HG03565 (cell line): ENCODE data around the gene SAP30.

Experiments
- ATAC-seq: cut with Tn5 transposase; IDR thresholded peaks from one replicate; pipeline ENCODE4 v1.9.1; 2021; ENCODE audit warnings: mild to moderate bottlenecking, moderate library complexity; ENCODE audit not compliant: unreplicated experiment

SAP30 gene

DNA sequence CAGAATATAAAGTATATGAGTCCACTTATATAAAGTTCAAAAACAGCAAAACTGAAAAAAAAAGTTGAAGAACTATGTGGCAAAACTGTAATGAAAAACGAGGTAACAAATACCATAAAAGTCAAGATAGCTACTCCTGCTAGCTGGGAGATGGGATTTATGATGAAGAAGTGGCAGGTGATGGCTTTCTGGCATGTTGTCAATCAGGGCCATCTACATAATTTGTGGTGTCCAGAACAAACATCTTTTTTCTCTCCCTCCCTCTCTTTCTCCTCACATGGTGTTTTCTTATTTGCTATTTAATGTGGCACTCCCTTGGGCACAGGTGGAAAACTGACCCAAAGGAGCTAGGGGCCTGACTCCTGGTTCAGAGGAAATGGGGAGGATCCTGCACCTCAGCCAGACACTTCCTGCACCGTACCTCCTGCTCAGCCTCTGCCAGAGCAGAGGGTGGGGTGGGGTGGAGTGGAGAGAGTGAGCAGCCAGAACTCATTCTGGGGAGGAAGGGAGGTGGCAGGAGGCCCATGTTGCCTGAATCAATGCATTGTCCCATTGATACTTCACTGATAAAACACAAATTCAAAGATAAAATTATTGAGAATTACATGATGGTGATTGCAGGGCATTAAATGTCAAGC is 5.3 kb upstream of the SAP30 start:
- no peak for ATAC-seq

DNA sequence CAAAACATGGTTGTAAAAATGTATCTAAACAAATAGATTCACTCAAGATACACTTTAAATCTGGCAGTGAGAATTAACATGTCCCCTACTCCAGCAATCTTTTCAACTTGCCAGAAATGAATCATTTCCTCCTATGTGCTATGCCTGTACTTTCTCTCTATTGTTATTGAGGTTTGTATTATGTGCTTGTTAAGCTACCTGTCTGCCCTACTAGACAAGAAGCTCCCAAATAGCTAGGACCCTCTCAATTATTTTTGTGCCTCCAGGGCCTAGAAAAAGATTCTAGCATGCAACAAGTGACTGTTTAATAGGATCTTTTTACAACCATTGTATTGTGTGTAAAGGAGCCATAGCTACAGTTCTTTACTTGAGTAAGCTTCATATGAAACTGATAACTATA is 3.5 kb upstream of the SAP30 start:
- peak; percentile 28 for ATAC-seq

DNA sequence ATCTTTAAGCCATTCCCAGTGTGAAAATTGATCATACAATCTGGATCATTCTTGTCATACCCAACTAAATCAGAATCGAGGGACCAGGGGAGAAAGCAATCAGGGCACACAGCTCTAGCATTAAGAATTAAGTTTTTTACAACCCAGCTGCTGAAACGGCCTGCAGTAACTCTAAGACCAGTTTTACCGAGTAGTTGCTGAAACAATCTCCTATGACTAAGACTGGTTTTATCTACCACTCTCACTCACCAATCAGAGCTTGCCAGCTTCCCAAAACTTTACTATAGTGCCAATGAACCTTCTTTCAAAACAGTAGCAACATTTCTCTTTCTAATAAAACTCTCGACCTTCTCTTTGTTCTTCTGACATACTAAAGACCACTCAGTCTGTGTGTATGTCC is 2.8 kb upstream of the SAP30 start:
- no peak for ATAC-seq

DNA sequence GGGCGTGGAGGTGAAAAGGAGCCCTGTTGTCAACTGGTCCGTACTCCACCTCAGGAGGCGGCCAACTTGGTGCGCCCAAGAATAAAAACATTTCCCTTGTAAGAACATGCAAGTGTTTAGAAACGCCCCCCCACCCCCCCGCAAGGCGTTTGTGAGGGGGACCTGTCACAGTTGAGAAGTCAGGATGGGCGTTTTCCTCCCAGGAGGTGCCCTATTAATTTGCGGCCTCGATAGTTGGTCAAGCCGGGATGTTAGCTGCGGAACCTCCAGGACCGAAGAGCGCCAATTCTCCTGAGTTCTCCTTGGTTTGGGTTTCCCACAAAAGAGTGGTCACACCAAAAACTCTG is 651 bp upstream of the SAP30 start:
- no peak for ATAC-seq

DNA sequence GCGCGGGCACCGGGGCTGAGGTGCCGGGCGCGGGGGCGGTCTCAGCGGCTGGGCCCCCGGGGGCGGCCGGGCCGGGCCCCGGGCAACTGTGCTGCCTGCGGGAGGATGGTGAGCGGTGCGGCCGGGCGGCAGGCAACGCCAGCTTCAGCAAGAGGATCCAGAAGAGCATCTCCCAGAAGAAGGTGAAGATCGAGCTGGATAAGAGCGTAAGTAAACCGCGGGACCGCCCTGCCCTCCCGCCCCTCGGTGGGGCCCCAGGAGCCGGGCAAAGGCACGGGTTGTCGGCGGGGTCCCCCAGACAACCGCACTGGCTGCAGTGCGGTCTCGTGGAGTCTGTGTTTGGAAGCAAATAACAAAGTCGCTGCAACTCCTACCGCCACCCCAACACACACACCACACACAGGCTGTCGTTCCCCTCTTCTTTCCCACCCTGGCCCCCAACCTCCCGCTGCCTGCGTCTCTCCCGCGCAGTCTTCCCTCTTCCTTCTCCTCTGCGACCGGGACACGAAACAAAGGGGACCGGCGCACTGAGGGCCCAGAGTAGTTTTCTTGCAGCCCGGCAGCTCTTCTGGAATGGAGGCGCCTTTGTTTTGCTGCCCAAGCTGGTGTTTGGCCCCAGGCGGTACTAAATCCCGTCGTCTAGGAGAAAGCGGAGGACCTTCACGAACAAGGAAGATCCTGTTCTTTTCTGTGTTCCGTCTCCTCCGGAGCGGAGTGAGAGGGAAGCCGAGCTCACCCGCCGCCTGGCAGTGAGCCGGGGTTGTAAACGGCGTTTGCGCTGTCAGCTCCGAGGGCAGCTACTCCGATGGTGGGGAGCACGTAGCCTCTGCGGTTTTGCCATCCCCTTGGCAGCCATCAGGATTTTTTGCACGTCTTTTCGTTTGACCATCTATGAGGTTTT is 788 bp downstream of the SAP30 start:
- peak; percentile 8 for ATAC-seq

DNA sequence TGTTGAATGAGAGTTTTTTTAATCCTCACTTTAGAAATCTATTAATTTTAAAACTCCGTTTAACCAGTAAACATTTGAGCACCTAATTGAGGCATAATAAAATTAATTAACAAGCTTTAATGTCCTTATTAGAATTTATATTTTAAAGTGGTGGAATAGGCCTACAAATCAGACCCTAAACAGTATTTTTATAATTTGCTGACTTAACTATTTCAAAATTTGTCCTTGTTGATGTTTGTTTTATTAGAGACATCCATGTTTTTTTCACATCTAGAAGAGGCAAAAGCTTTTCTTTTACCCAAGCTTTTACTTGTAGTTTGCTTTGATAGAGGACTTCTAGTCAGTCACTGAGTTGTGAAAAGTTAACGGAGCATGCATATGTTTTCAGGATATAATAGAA is 3.8 kb downstream of the SAP30 start:
- no peak for ATAC-seq

DNA sequence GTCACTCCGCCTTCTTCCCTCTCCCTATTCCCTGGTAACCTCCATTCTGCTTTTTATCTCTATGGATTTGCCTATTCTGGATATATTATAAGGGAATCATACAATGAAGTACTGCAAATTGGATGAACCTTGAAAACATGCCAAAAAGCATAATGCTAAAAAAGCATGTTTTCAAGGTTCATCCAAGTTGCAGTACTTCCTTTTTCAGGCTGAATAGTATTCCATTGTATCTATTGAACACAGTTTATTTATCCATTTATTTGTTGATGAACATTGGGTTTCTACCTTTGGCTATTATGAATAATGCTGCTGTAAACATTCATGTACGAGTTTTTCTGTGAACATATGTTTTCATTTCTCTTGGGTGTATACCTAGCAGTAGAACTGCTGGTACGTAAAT is 9.2 kb downstream of the SAP30 start:
- no peak for ATAC-seq

DNA sequence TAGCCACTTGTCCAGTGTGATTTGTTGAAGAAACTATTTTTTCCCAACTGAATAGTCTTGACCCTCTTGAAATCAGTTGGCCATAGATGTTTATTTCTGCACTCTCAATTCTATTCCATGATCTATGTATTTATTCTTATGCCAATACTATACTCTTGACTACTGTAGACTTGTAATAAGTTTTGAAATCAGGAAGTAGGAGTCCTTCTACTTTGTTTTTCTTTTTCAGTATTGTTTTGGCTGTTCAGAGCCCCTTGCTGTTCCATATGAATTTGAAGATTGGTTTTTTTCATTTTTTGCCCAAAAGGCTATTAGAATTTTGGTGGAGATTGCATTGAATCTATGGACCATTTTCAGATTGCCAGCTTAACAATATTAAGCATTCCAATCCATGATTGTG is 10.2 kb downstream of the SAP30 start:
- ATAC-seq: peak; percentile 47

DNA sequence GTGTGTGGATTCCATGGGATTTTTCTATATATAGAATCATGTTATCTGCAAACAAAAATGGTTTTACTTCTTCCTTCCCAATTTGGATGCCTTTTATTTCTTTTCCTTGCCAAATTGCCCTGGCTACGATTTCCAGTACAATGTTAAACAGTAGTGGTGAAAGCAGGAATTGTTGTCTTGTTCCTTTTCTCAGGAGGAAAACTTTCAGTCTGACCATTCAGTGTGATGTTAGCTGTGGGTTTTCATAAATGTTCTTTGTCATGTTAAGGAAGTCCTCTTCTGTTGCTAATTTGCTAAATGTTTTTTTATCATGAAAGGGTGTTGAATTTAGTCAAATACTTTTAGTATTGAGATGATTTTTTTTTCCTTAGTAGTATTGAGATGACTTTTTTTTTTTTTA is 10.9 kb downstream of the SAP30 start:
- ATAC-seq: no peak

DNA sequence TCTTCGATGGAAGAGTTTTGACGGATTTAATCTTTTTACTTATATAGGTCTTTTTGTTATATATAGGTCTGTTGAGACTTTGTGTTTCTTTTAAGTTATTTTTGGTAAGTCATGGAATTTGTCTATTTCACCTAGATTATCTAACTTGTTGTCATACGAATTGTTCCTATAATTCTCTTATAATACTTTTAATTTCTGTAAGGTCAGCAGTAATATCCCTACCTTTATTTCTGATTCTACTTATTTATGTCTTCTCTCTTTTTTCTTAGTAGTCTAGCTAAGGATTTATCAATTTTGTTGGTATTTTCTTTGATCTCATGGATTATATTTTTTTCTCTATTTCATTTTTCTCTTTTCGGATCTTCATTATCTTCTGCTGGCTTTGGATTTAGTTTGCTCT is 11.6 kb downstream of the SAP30 start:
- ATAC-seq: no peak

DNA sequence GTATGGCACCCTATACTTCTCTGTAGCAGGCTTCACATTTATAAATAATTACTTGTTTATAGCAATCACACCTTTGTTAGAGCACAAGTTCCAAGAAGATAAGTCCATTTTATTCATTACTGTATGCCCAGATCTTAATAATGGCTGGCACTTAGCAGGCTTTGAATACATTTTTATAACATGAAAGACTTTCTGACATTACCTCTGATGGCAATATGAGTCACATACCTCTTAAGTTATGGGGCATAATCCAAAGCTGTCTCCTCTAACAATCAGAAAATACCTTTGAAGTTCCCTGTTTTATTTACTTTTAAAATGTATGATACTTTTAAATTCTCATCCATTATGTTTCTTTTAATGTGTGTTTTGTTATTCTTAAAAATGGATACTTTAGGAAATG is 16.0 kb downstream of the SAP30 start:
- no peak for ATAC-seq

DNA sequence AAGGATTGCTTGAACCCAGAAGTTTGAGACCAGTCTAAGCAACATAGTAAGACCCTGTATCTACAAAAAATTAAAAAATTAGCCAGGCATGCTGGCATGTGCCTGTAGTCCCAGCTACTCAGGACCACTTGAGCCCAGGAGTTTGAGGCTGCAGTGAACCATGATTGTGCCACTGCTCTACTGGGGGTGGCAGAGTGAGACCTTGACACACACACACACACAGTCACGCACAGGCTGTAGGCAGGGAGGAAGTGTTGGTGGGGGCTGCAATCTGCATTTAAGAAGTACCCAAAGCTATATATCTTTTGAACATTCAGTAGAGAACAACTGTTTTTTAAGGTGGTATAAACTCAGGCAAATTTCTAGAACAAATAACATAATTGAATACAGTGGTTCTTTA is 20.9 kb downstream of the SAP30 start:
- no peak for ATAC-seq

DNA sequence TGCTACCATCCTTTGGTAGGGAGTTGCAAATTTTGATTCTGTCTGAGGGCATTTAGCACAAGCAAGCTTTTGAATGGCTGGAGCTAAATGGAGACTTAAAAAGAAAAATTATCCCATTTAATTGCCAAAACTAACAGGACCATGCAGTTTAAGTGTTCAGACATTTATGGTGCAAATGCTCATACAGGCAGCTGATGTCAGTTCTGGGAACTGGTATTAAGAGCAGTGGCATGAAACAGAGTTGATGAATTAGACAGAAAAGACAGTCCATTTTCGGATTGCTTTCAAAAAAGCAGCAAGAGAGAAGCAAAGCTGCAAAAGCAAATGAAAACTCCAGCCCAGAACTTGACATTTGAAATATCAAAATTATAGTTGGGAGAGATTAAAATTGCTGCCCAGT is 26.9 kb downstream of the SAP30 start:
- no peak for ATAC-seq

DNA sequence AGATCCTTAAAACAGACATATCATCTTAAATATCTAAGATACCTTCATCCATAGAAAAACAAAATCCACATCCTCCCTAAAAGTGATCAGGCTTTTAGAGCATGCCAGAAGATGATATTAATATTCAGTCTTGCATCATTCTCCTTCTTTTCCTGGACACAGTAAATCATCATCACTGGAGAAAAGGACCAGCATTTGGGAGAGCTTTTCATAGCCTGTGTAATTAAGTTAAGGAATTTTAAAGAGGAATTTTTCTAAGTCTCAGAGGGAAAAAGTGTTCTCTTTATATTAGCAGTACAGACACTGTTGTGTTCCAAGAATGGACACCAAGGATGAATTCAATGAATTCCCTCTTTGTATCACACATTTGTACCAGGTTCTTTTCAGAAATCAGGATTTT is 27.5 kb downstream of the SAP30 start:
- ATAC-seq: no peak

DNA sequence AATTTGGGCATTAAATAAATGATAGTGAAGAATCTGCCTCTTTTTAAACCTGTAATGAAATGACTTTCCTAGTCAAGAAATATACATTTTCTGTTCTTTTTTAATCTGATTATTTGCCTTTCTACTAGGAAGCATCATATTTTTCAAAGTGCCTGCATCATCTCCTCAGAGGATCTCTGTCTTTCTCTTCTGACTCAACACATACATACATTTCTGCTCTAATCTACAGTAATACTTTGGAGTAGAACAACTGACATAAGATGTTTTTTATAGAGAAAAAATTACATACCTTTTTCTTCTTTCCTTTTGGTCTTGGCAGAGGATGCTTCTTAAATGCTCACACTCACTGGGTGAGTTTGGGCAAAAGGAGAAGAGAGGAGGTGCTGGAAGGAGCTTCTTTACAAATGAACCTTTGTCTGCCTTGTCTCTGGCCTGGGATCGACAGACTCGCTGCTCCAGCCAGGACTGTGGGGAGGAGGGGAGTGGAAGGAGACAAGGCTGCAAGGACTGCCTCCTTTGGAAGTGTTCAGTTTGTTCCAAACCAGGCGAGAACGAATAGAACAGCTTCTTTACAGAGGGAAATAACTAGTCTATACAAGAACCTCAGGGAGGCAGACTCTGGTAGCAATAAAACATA is 28.1 kb downstream of the SAP30 start, which contains the start of gene SCRG1:
SCRG1 (minus strand) TSS at position 338 of the 637 bp plus-strand sequence. CDS start 7,702 bp downstream, outside the sequence.
- no peak for ATAC-seq

DNA sequence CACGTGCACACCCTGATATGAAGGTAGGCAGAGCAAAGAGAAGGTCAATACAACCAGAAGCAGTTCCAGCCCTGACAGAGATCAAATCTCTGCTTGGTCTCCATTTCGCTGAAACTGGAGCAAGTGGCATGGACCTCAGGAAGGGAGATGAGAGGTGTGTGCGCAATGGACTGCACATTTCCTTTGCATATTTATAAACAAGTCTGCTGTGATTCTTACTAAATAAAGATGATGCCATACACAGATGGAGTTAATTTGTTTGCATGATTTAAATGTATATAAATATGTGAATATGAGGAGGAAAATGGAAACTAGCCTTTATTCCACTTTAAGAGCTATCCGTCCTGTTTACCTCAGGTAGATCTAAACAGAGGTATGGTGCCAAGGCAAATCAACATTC is 30.3 kb downstream of the SAP30 start:
- no peak for ATAC-seq

DNA sequence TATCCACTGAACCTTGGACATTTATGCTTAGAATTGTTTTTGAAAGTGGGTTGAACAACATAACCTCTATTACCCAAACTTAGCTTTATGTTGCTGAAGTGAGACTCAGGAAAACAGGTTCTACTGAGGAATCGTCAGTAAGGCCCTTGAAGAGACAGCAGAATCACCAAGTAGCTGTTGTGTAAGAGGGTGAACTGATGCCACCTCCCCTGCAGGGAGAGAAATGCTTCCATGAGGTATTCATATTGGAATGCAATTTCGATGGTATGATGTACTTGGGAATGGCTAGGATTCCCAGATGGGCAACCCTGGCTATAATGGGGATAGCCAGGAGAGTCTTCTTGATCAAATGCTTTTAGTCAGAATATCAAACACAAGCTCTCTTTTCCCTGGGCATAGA is 32.3 kb downstream of the SAP30 start:
- ATAC-seq: no peak

DNA sequence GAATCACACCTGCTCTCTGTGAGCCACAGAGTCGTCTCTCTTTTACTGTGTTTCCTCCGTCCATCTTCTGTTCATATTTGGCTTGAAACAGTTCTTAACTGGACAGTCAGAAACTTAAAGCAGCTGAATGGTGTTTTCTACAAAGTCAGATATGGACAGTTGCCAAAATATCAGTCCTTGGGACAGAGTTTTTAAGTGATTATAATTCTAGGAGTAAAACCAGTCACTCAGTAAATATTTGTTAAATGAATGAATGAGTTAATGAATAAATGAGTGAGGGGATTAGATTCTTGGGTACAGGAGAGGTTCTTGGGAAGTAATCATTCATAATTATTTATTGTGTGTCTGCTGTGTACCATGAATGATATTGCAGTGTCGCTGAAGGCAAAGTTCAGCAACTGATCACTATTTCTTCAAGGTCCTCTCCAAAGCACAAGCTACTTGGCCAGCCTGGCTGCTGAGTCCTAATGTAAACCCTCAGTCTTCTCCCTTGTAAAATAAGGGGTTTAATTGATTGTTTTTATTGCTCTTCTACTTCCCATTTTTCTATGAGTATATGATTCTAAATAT is 33.6 kb downstream of the SAP30 start:
- ATAC-seq: no peak

DNA sequence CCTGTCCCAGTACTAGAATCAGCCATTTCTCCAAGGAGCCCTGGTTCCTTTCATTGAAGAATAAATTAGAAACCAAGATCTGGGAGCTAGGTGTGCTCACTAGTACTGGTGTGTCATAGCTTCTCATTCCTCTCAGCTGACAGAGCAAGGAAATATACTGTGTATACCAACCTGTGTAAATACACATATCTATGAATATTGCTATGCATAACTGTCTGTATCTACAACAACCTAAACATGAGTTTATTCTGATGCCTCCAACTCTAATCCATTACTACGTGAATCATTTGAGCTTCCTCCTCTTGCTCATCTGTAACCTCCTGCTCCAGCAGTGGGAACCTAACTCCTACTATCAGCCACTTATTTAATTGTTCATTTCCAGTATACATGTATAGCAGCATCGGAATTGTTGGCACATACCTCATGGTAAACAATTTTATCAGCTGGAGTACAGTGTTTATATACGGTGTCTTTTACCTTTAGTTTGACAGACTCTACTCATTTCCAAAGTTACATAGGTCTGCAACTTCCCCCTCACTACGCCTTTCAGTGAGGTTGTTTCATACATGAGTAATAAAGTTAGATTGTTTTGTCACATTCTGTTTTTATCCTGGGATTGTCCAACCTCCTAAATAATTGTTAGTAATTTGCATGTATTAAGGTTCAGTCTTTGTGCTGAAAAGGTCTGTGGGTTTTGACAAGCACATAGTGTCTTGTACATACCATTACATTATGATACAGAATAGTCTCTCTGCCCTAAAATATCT is 35.3 kb downstream of the SAP30 start:
- ATAC-seq: peak; percentile 82

DNA sequence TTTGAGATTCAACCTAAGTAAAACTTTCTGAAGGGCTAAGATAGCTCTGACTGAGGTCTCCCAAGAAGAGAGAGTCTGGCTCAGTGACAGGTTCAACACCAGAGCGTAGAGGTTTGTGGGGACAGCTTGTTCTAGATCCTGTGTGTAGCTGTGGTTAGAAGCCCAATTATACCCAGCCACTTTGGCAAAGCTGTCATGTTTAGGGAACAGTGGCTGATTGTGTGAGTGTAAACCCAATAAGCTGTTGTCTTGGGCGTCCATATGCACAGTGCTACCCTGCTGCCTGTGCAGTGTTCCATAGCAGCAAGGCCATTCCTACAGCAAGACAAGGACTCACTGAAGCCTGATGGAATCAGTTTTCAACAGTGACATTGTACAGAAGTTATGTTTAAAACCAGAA is 39.3 kb downstream of the SAP30 start:
- no peak for ATAC-seq

DNA sequence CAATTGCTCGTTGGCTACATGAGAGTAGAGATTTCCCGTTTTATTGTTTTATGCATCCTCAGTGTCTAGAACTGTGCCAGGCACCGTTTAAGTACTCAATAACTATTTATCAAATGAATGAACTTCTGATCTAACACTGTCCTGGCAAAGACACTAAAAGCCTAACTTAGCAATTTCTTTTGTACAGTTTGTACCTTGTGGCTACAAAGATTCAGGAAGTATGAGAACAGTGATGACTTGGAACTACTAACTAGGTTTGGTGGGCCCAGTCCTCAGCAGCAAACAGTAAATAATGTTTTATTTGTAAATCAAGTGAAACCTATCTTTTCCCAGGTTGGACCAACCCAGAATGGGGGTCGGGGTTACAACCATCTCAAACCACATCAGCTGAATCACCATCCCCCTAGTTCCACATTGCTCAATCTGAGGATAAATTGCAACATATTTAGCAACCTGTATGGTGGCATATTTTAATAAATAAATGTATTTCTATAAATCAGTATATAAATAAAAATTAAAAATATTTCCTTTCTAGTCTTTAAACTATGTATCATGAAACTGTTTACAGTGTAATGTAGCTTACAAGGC is 40.4 kb downstream of the SAP30 start:
- no peak for ATAC-seq
